GM21619 (cell line): ENCODE measurements around the gene DSEL.

Source experiments
- ATAC-seq: cut with Tn5 transposase; IDR thresholded peaks from one replicate; pipeline ENCODE4 v1.9.1; 2021; ENCODE audit not compliant: unreplicated experiment

Gene DSEL

GRCh38 chr18:67516539-67517443, at the start of gene DSEL:
Gene DSEL (minus strand): TSS chr18:67516720. CDS start chr18:67514608, 2,112 bp downstream.
- peak; percentile 93 for ATAC-seq

- ATAC-seq, result no peak
Observed at GRCh38 chr18:67553437-67553836, 36.9 kb upstream of the DSEL start.

GRCh38 chr18:67550872-67551520, 34.5 kb upstream of the DSEL start:
- ATAC-seq, result no peak

- ATAC-seq, result no peak
Observed at GRCh38 chr18:67549946-67550345, 33.4 kb upstream of the DSEL start.

- ATAC-seq, result no peak
Observed at GRCh38 chr18:67545681-67546080, 29.2 kb upstream of the DSEL start.

GRCh38 chr18:67540559-67540958, 24.0 kb upstream of the DSEL start:
- ATAC-seq, result no peak

- ATAC-seq, result no peak
Observed at GRCh38 chr18:67531929-67532328, 15.4 kb upstream of the DSEL start.

GRCh38 chr18:67525328-67526099, 9.0 kb upstream of the DSEL start:
- ATAC-seq, result no peak

GRCh38 chr18:67520351-67520921, 3.9 kb upstream of the DSEL start:
- ATAC-seq, result no peak

- no peak for ATAC-seq
Observed at GRCh38 chr18:67519592-67519991, 3.1 kb upstream of the DSEL start.

- ATAC-seq, result no peak
Observed at GRCh38 chr18:67518566-67518965, 2.0 kb upstream of the DSEL start.

GRCh38 chr18:67517444-67517765, 885 bp upstream of the DSEL start:
- ATAC-seq, result no peak

GRCh38 chr18:67515942-67516538, 480 bp downstream of the DSEL start:
- ATAC-seq, result peak; percentile 29

GRCh38 chr18:67514901-67515540, 1.5 kb downstream of the DSEL start:
- ATAC-seq, result no peak

GRCh38 chr18:67514465-67514864, 2.1 kb downstream of the DSEL start:
- ATAC-seq, result no peak

- no peak for ATAC-seq
Observed at GRCh38 chr18:67513280-67513679, 3.2 kb downstream of the DSEL start.

- no peak for ATAC-seq
Observed at GRCh38 chr18:67511840-67512239, 4.7 kb downstream of the DSEL start.

GRCh38 chr18:67510831-67511230, 5.7 kb downstream of the DSEL start:
- no peak for ATAC-seq

- ATAC-seq, result no peak
Observed at GRCh38 chr18:67509741-67510391, 6.7 kb downstream of the DSEL start.

GRCh38 chr18:67508146-67508545, 8.4 kb downstream of the DSEL start:
- no peak for ATAC-seq
